ENCODE measurements around the gene GDF2. TPM values are rescaled to one million over a fixed set of nuclear protein-coding genes. Genes with fewer than 3 reads are reported as not detected.

GDF2 gene
- total RNA-seq, 4 donors from 2014 or later: not detected

DNA sequence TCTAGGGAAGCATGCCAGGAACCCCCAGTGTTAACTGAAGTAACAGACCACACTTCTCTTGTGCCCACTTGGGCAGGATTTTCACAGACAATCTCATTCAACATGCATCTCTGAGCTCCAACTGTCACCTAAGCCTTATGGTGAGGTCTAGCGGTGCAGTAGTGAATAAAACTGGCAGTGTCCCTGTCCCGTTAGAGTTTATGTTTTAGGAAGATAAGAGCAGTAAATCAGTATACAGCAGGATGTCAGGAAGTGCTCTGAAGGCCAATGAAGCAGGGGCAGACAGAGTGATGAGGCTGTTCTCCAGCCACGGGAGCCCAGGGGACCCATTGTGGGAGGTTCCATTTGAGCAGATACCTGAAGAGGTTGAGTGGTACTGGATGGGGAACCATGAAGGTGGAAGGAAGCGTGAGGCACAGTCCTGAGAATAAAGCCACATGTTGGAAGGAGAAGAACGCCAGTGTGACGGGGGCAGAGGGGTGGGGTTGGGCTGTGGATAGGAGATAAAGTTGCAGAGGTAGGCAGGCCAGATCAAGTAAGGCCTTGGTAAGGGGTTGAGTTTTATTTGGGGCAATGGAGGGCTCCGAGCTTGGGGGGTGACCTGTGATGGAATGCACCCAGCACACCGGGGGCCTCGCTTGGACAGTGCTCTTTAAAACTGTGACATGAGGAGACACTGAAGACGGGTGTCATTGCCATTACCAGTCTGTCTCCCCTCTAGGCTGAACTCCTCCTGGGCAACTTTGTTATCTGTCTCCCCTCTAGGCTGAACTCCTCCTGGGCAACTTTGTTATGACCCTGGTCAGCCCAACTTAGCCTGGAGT lies 15.7 kb upstream of the GDF2 start:
- no peak overlapping the region for H3K4me3 ChIP-seq
- TF ChIP-seq POLR2A (IDR thresholded peaks at IDR 0.05): no peak
- TF ChIP-seq EP300 (IDR thresholded peaks at IDR 0.05): no peak
- TF ChIP-seq, protein P1, sequence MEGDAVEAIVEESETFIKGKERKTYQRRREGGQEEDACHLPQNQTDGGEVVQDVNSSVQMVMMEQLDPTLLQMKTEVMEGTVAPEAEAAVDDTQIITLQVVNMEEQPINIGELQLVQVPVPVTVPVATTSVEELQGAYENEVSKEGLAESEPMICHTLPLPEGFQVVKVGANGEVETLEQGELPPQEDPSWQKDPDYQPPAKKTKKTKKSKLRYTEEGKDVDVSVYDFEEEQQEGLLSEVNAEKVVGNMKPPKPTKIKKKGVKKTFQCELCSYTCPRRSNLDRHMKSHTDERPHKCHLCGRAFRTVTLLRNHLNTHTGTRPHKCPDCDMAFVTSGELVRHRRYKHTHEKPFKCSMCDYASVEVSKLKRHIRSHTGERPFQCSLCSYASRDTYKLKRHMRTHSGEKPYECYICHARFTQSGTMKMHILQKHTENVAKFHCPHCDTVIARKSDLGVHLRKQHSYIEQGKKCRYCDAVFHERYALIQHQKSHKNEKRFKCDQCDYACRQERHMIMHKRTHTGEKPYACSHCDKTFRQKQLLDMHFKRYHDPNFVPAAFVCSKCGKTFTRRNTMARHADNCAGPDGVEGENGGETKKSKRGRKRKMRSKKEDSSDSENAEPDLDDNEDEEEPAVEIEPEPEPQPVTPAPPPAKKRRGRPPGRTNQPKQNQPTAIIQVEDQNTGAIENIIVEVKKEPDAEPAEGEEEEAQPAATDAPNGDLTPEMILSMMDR (IDR thresholded peaks at IDR 0.05): no peak
- DNase-seq (ENCODE audit: low spot score in 2 of 2): no peak
- peaks cover 0 to 3% (median 0%) of the 10 kb centered on the region in 4 donors for H3K4me1 ChIP-seq
- peaks cover 0 to 10% of the 10 kb centered on the region in 2 donors for H3K27me3 ChIP-seq
- 75 to 81% methylated on average over 10 of the region's 10 CpGs for WGBS, 2 donors
- H3K9me3 ChIP-seq: no peaks in the 10 kb centered on the region
- H3K36me3 ChIP-seq: peaks cover 0 to 6% (median 0%) of the 10 kb centered on the region in 3 donors
- no peak overlapping the region for H3K27ac ChIP-seq

DNA sequence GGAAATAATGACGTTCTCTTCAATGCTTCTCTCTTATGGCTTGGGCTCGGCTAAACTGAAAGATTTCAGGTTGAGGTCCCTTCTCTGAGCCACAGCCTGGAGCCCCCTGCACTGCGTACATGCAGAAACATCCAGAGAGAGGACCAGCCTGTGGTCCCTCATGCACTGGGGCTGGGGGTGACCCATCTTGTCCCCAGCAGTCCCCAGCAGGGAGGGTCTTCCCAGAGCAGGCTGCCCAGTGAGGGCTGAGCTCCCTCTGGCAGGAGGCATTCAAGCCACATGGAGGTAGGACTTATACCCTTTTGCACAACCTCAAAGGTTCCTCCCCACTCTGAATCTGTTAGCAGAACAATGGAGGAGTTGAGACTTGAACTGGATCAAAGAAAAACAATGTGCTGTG lies 14.9 kb upstream of the GDF2 start:
- H3K4me1 ChIP-seq: peaks cover 0 to 10% (median 0%) of the 10 kb centered on the region in 4 donors
- no peak overlapping the region for H3K4me3 ChIP-seq
- H3K36me3 ChIP-seq: peaks cover 0 to 6% (median 0%) of the 10 kb centered on the region in 3 donors
- no peak overlapping the region for H3K27ac ChIP-seq
- 64 to 74% methylated on average over 3 of the region's 3 CpGs for WGBS, 2 donors
- peaks cover 0 to 2% of the 10 kb centered on the region in 2 donors for H3K27me3 ChIP-seq
- no peak for TF ChIP-seq EP300 (IDR thresholded peaks at IDR 0.05)
- TF ChIP-seq, protein P1 (IDR thresholded peaks at IDR 0.05): no peak
- no peak for TF ChIP-seq POLR2A (IDR thresholded peaks at IDR 0.05)
- no peaks in the 10 kb centered on the region for H3K9me3 ChIP-seq
- no peak for DNase-seq (ENCODE audit: low spot score in 2 of 2)

DNA sequence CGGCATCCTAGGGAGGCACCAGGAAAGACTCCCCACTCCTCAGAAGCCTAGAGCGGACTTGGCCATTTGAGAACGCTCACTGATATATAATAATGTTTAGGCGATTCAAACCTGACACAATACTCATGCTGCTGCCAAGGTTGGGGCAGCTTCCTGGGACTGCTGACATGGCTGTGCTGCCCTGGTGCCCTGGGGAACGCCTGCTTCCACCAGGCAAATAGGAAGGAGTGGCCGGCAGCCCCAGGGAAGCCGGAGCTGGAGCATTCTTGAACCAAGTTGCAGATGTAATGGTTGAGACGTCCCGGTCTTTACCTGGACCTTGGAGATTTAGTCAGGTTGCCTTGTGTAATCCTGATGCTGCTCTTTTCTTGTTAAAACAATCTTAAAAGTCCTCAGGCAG lies 13.5 kb upstream of the GDF2 start:
- WGBS, 2 donors: 72 to 74% methylated on average over 9 of the region's 9 CpGs
- Histone ChIP-seq H3K4me3 (no peak overlapping the region), H3K4me1 (peaks cover 0 to 10% (median 0%) of the 10 kb centered on the region in 4 donors), H3K36me3 (peaks cover 0 to 6% (median 0%) of the 10 kb centered on the region in 3 donors), H3K27me3 (no peaks in the 10 kb centered on the region), H3K9me3 (no peaks in the 10 kb centered on the region), H3K27ac (no peak overlapping the region)
- DNase-seq (ENCODE audit: low spot score in 2 of 2): no peak
- TF ChIP-seq EP300 (IDR thresholded peaks at IDR 0.05): no peak
- TF ChIP-seq, protein P1 (IDR thresholded peaks at IDR 0.05): no peak
- TF ChIP-seq POLR2A (IDR thresholded peaks at IDR 0.05): no peak

DNA sequence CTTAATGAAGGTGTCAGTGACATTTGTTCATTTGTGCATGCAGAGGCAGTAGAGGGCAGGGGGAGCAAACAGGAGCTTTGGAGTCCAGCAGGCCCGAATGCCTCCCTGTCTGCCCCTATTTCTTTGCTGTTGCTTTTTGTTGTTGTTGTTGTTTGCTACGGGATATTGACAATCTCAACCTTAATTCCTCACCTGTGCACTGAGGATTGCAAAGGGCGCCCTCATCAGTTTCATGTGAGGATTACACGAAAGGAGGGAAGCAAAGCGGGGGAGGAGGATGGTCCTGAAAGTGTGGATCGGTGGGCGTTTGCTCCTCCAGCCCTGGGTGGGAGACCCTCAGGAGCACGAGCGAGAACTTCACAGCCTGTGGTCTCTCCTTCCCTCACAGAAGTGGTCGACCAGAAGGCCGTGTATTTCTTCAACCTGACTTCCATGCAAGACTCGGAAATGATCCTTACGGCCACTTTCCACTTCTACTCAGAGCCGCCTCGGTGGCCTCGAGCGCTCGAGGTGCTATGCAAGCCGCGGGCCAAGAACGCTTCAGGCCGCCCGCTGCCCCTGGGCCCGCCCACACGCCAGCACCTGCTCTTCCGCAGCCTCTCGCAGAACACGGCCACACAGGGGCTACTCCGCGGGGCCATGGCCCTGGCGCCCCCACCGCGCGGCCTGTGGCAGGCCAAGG lies 12.7 kb upstream of the GDF2 start:
- Histone ChIP-seq H3K27ac (no peak overlapping the region), H3K9me3 (no peaks in the 10 kb centered on the region)
- WGBS, 2 donors: 89 to 91% methylated on average over 30 to 34 of the region's 34 CpGs

More for the DNA sequence above, 12.7 kb upstream of the GDF2 start:
- Histone ChIP-seq H3K4me1 (peaks cover 0 to 10% (median 0%) of the 10 kb centered on the region in 4 donors), H3K36me3 (peaks cover 0 to 6% (median 0%) of the 10 kb centered on the region in 3 donors), H3K27me3 (no peaks in the 10 kb centered on the region), H3K4me3 (no peak overlapping the region)
- TF ChIP-seq POLR2A (IDR thresholded peaks at IDR 0.05): no peak
- no peak for TF ChIP-seq EP300 (IDR thresholded peaks at IDR 0.05)
- TF ChIP-seq, protein P1 (IDR thresholded peaks at IDR 0.05): peak in 2 of 5 experiments; percentile 22 to 23
- DNase-seq (ENCODE audit: low spot score in 2 of 2): no peak

Data from tibial nerve (tissue), 4 donors.